Stomach (tissue), 4 donors: ENCODE results near the gene REEP6.
A peak's percentile ranks its signal among the peaks of the same experiment; 100 is the strongest.

Source experiments
- CTCF ChIP-seq, 7 experiments: fragments of 450-650 bp in 4 of 7; fragments of 200-600 bp in 3 of 7; sonication (generic) in 3 of 7; IDR thresholded peaks; one replicate each; pipeline ENCODE4 v1.5.1; 2016 to 2019; ENCODE audit warnings: antibody characterized with exemption in 7 of 7, control low read depth in 2 of 7, mild to moderate bottlenecking in 1 of 7
- POLR2A ChIP-seq, 4 donors: fragments of 450-650 bp; IDR thresholded peaks; one replicate each; pipeline ENCODE4 v1.6.1; 2016; ENCODE audit warnings: antibody characterized with exemption in 4 of 4, control low read depth in 2 of 4, mild to moderate bottlenecking in 1 of 4, moderate library complexity in 1 of 4
- POLR2AphosphoS5 ChIP-seq, 3 donors: sonication (generic); formaldehyde crosslinking; IDR thresholded peaks; one replicate each; pipeline ENCODE4 v1.6.1; 2016; ENCODE audit warnings: antibody characterized with exemption in 3 of 3

GRCh38 chr19:1490311-1491113 is 469 bp upstream of the REEP6 start, which contains the start of gene PCSK4:
- TF ChIP-seq CTCF (IDR thresholded peaks at IDR 0.05) (no peak), POLR2AphosphoS5 (IDR thresholded peaks at IDR 0.05) (peak in 1 of 3 donors; percentile 40), POLR2A (IDR thresholded peaks at IDR 0.05) (no peak)
